MM.1S (cell line): Measurements from ENCODE around the gene HVCN1.

Source experiments
- EZH2 ChIP-seq: fragments of 300-600 bp; sonication (generic); optimal IDR thresholded peaks from 2 replicates; pipeline ENCODE3; 2017; ENCODE audit warnings: low read depth, mild to moderate bottlenecking, antibody characterized with exemption, low read length, mixed read lengths
- EZH2phosphoT487 ChIP-seq: fragments of 300-600 bp; sonication (generic); IDR thresholded peaks from 2 replicates; pipeline ENCODE4 v1.6.1; 2018; ENCODE audit warnings: antibody characterized with exemption, low read length
- TF ChIP-seq, protein P1 (sequence below): fragments of 300-600 bp; sonication (generic); IDR thresholded peaks from 2 replicates; pipeline ENCODE4 v1.5.1; 2016; ENCODE audit warnings: antibody characterized with exemption, low read length, mixed read lengths

DNA sequence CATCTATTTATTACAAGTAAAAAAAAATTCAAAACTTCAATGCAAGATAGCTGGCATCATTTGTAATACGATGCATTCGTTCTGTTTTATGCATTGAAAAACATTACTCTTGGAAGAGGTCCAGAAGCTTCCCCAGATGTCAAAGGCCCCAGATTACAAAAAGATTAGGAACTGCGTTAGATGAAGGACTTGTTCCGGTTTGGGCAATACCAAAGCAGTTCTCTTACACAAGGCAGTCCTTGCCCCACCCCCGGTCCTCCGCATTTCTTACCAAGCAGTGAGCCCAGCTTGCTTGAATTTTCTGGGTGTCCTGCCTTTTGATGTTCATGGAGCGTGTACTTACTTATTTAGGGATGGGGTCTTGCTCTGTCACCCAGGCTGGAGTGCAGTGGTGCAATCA is 4.8 kb upstream of the HVCN1 start:
- TF ChIP-seq, protein P1, sequence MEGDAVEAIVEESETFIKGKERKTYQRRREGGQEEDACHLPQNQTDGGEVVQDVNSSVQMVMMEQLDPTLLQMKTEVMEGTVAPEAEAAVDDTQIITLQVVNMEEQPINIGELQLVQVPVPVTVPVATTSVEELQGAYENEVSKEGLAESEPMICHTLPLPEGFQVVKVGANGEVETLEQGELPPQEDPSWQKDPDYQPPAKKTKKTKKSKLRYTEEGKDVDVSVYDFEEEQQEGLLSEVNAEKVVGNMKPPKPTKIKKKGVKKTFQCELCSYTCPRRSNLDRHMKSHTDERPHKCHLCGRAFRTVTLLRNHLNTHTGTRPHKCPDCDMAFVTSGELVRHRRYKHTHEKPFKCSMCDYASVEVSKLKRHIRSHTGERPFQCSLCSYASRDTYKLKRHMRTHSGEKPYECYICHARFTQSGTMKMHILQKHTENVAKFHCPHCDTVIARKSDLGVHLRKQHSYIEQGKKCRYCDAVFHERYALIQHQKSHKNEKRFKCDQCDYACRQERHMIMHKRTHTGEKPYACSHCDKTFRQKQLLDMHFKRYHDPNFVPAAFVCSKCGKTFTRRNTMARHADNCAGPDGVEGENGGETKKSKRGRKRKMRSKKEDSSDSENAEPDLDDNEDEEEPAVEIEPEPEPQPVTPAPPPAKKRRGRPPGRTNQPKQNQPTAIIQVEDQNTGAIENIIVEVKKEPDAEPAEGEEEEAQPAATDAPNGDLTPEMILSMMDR, result no peak
- TF ChIP-seq EZH2 (no peak), EZH2phosphoT487 (no peak)
